Stimulated activated naive B cell treated with anti-CD40 and anti-IgM and Interleukin-4, amounts not matched to agents 10 μg/mL and 1 μg/mL and 100 μg/mL, for 72 hours (primary cell): Measurements from ENCODE around the gene CATSPER4.

ENCODE experiments used
- ATAC-seq, 2 donors: fragments of 150-1000 bp; cut with Tn5 transposase; replicated peaks; 2 replicates each; pipeline ENCODE4 v1.10.0; 2021; ENCODE audit warnings: moderate library complexity in 1 of 2
- DNase-seq: peaks from one replicate; pipeline ENCODE4 v3.0.0; 2021
- H3K27ac Mint-ChIP-seq: one replicate; pipeline ENCODE4 v1.8.0; 2022; ENCODE audit warnings: mild to moderate bottlenecking, mixed read lengths
- H3K27me3 Mint-ChIP-seq, 2 donors: one replicate each; pipeline ENCODE4 v1.8.0; 2022; ENCODE audit warnings: mixed read lengths in 2 of 2
- H3K36me3 Mint-ChIP-seq, 2 donors: one replicate each; pipeline ENCODE4 v1.8.0; 2022; ENCODE audit warnings: mixed read lengths in 2 of 2, mild to moderate bottlenecking in 1 of 2
- H3K4me1 Mint-ChIP-seq, 2 donors: one replicate each; pipeline ENCODE4 v1.8.0; 2022; ENCODE audit warnings: mixed read lengths in 2 of 2, mild to moderate bottlenecking in 1 of 2
- H3K4me3 Mint-ChIP-seq, 2 donors: one replicate each; pipeline ENCODE4 v1.8.0; 2022; ENCODE audit warnings: mild to moderate bottlenecking in 2 of 2, mixed read lengths in 2 of 2, moderate library complexity in 1 of 2
- H3K9me3 Mint-ChIP-seq, 2 donors: one replicate each; pipeline ENCODE4 v1.8.0; 2022; ENCODE audit warnings: mixed read lengths in 2 of 2, mild to moderate bottlenecking in 1 of 2

CATSPER4 gene

DNA sequence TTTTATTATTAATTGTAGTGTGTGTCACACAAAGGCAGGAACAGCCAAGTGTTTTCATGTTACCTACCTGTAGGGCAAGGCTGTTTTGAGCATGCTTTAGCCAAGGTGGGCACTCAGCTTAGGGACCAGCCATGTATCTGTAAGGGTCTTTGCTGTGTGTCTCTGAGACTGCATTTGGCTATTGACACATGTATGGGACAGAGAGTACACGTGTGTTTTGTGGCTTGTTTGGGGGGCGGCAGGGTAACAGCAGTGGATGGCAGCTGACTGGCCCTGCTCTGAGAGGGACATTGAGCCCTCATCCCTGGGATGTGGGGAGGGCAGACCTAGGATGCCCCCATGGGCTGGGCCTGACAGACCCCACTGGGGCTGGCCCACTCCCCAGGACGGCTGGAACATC lies 6.9 kb downstream of the CATSPER4 start:
- Mint-ChIP-seq H3K4me3 (no peak overlapping the region), H3K27me3 (peaks cover 10 to 19% of the 10 kb centered on the region in 2 donors)
- ATAC-seq = no peak

DNA sequence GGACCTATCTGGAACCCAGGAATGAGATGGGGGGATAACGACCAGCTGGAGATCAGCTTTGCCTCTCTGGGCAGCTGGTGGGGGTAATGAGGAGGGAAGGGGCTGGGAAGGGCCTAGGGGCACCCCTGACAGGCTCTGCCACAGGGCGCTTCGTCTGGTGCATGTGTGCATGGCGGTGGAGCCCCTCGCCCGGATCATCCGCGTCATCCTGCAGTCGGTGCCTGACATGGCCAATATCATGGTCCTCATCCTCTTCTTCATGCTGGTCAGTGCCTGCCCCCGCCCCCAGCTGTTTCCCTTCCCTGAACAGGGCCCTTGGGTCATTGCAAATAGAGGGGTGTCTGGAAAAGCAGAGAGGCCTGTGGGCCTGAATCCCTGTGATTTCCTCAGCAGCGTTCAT lies 7.4 kb downstream of the CATSPER4 start:
- no peaks in the 10 kb centered on the region for H3K9me3 Mint-ChIP-seq
- H3K4me1 Mint-ChIP-seq = peaks cover 0 to 6% of the 10 kb centered on the region in 2 donors
- no peaks in the 10 kb centered on the region for H3K36me3 Mint-ChIP-seq
- no peak overlapping the region for H3K27ac Mint-ChIP-seq
- peaks cover 15 to 19% of the 10 kb centered on the region in 2 donors for H3K27me3 Mint-ChIP-seq
- H3K4me3 Mint-ChIP-seq = no peak overlapping the region
- DNase-seq = no peak
- ATAC-seq = no peak

More for the DNA sequence above, 6.9 kb downstream of the CATSPER4 start:
- H3K36me3 Mint-ChIP-seq = no peaks in the 10 kb centered on the region
- no peaks in the 10 kb centered on the region for H3K9me3 Mint-ChIP-seq
- H3K4me1 Mint-ChIP-seq = peaks cover 0 to 6% of the 10 kb centered on the region in 2 donors
- no peak for DNase-seq
- H3K27ac Mint-ChIP-seq = no peak overlapping the region

DNA sequence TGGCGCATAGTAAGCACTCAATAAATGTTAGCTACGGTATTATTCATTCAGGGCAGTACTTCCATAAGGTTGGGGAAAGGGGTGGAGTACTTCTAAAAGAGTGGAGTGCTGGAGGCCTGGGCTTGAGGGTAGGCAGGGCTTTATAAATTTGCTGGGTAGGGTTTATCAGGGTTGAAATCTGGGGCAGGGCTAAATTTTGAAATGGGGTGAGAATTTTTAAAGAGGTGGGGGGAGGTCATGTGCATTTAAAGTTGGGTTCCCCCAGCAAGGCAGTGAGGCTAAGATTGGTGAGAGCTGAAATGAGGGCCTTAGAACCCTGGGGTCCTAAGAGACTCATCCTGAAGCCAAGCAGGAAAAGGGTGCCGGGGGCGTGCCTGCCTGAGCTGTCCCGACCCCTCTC lies 10.0 kb downstream of the CATSPER4 start:
- no peak for ATAC-seq
- DNase-seq = no peak
- Mint-ChIP-seq H3K9me3 (no peaks in the 10 kb centered on the region), H3K4me3 (no peak overlapping the region), H3K4me1 (peaks cover 0 to 6% of the 10 kb centered on the region in 2 donors), H3K36me3 (no peaks in the 10 kb centered on the region), H3K27me3 (peaks cover 21 to 24% of the 10 kb centered on the region in 2 donors), H3K27ac (no peak overlapping the region)

DNA sequence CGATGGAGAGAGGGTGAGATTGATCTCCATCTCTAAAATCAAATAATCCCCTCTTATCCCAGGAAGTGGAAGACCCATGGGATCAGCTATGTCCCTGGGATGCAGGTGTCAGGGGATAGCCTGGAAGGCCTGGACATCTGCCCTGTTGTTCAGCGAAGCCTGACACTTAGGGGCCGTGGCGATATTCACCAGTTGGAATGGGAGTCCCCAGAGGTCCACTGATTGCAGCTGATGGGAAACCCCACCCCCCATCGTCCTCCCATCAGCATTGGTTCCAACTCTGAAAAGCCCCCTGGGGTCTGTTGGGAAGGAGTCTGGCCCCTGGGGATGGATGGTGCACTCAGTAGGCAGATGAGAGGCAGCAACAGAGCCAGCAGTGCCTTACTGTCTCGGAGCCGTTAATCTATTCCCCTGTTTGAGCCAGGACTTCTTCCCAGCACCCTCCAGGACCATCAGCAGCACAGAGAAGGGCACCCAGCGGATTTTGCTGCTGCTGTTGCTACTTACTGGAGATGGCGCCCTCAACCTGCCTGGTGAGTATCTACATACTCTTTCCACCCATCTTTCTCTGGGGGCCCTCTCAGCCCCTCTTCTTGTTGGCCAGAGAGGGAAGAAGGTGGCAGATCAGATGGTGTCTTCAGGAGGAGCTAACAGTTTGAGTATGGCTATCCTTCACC lies 13.4 kb downstream of the CATSPER4 start:
- ATAC-seq = peak in 1 of 2 donors; percentile 21
- Mint-ChIP-seq H3K27me3 (peaks cover 18 to 21% of the 10 kb centered on the region in 2 donors), H3K36me3 (no peaks in the 10 kb centered on the region), H3K9me3 (no peaks in the 10 kb centered on the region), H3K27ac (no peak overlapping the region), H3K4me3 (no peak overlapping the region), H3K4me1 (peaks cover 0 to 6% of the 10 kb centered on the region in 2 donors)
- DNase-seq = no peak

DNA sequence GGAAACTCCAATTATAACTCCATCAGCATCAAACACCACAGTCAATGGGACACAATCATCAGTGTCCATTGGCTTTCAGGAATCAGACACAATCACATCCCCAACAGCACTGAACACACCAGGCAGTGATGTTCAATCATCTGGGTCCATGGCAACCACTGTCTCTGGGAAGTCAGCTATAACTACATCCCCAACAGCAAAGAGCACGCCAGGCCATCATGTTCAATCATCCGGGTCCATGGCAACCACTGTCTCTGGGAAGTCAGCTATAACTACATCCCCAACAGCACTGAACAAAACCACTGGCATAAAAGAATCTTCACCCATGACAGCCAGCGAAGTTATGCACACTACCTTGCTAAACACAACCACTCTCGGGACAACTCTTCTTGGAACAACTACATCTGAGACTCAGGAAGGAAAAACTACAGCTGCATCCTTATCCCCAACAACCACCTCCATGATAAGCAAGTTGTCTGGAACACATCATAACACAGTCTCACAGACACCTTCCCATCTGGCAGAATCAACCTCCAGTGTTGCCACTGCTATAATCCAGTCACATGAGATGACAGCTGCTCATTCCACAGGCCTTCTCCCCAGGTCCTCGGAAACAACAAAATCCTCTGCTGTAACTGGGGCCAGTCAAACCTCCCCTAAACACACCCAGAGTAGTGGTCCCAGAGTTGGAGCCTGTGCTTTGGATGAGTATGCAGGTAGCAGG lies 19.9 kb downstream of the CATSPER4 start:
- DNase-seq (no peak), ATAC-seq (no peak)
- Mint-ChIP-seq H3K27me3 (peaks cover 0 to 7% of the 10 kb centered on the region in 2 donors), H3K9me3 (no peaks in the 10 kb centered on the region), H3K4me3 (no peak overlapping the region), H3K27ac (no peak overlapping the region), H3K4me1 (no peaks in the 10 kb centered on the region), H3K36me3 (no peaks in the 10 kb centered on the region)

DNA sequence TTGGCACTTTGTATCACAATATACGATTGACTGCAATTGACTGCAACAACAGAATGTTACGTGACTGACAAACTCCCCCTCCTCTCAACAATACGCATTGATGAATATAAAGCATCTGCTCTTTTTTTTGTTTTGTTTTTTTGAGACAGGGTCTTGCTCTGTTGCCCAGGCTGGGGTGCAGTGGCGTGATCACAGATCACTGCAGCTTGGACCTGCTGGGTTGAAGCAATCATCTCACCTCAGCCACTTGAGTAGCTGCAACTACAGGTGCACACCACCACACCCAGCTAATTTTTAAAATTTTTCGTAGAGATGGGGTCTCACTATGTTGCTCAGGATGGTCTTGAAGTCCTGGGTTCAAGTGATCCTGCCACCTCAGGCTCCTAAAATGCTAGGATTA lies 22.3 kb downstream of the CATSPER4 start:
- no peak overlapping the region for H3K4me3 Mint-ChIP-seq
- no peaks in the 10 kb centered on the region for H3K9me3 Mint-ChIP-seq
- no peak for ATAC-seq
- no peaks in the 10 kb centered on the region for H3K4me1 Mint-ChIP-seq
- H3K27me3 Mint-ChIP-seq = peaks cover 6 to 7% of the 10 kb centered on the region in 2 donors
- no peaks in the 10 kb centered on the region for H3K36me3 Mint-ChIP-seq
- H3K27ac Mint-ChIP-seq = no peak overlapping the region
- DNase-seq = no peak

DNA sequence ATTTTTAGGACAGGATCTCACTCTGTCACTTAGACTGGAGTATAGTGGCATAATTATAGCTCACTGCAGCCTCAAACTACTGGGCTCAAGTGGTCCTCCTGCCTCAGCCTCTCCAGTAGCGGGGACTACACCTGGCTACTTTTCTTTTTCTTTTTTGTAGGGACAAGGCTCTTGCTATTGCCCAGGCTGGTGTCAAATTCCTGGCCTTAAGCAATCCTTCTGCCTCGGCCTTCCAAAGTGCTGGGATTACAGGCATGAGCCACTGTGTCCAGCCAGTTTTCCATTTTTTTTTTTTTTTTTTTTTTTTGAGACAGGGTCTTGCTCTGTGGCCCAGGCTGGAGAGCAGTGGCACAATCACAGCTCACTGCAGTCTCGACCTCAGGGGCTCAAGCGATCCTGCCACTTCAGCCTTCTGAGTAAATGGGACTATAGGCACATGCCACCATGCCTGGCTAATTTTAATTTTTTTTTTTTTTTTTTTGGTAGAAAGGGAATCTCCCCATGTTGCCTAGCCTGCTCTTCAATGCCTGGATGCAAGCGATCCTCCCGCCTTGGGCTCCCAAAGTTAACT lies 23.0 kb downstream of the CATSPER4 start:
- Mint-ChIP-seq H3K27me3 (peaks cover 6 to 7% of the 10 kb centered on the region in 2 donors), H3K9me3 (no peaks in the 10 kb centered on the region), H3K36me3 (no peaks in the 10 kb centered on the region), H3K4me3 (no peak overlapping the region), H3K4me1 (no peaks in the 10 kb centered on the region), H3K27ac (no peak overlapping the region)
- ATAC-seq (no peak), DNase-seq (no peak)

DNA sequence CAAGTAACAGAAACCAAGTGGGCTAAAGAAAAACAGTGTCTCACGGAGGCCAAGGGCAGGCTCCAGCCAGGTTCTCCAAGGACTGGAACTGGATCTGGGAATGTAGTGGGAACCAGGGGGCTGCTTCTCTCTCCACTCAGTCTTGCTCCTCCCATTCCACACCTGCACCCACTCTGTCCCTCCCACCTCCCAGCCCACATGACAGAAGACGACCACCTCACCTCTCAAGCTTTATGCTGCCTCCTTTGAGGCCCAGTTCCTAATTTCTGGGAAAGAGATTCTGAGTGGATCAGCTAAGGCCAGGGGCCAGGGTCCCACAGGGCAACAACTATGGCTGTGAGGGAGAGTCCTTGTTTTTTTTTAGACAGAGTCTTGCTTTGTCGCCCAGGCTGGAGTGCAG lies 24.8 kb downstream of the CATSPER4 start:
- H3K4me1 Mint-ChIP-seq = no peaks in the 10 kb centered on the region
- DNase-seq (no peak), ATAC-seq (no peak)
- peaks cover under 1 to 17% of the 10 kb centered on the region in 2 donors for H3K27me3 Mint-ChIP-seq
- H3K36me3 Mint-ChIP-seq = no peaks in the 10 kb centered on the region
- no peak overlapping the region for H3K4me3 Mint-ChIP-seq
- H3K27ac Mint-ChIP-seq = no peak overlapping the region
- no peaks in the 10 kb centered on the region for H3K9me3 Mint-ChIP-seq

DNA sequence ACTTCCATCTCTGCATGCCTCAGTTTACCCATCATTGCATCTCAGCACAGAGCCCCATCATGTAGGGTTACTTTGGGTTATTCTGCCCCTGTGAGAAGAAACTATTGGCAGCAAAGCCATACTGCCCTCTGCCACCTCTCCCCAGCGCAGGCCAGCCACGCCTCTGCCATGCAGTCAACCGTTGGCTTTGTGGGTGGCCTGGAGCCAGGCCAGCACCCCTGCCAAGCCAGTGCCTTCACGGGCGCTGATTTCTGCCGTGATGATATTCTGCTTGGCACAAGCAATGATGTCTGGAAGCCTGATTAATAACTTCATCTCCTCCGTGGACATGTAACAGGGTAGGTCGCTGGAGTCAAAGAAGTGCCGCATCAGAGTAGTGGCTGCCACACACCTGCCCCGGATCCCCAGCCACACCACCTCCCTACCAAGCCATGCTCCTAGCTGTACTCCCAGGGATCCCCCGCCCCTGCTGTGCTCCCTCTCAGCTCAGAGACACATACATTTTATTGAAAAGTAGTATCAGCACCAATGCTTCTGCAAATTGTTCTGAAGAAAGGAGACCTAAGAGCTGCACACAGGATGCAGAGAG lies 28.6 kb downstream of the CATSPER4 start:
- Mint-ChIP-seq H3K27ac (no peak overlapping the region), H3K9me3 (no peaks in the 10 kb centered on the region), H3K27me3 (peaks cover 15 to 21% of the 10 kb centered on the region in 2 donors), H3K4me1 (no peaks in the 10 kb centered on the region), H3K36me3 (no peaks in the 10 kb centered on the region), H3K4me3 (no peak overlapping the region)
- DNase-seq = no peak
- no peak for ATAC-seq

DNA sequence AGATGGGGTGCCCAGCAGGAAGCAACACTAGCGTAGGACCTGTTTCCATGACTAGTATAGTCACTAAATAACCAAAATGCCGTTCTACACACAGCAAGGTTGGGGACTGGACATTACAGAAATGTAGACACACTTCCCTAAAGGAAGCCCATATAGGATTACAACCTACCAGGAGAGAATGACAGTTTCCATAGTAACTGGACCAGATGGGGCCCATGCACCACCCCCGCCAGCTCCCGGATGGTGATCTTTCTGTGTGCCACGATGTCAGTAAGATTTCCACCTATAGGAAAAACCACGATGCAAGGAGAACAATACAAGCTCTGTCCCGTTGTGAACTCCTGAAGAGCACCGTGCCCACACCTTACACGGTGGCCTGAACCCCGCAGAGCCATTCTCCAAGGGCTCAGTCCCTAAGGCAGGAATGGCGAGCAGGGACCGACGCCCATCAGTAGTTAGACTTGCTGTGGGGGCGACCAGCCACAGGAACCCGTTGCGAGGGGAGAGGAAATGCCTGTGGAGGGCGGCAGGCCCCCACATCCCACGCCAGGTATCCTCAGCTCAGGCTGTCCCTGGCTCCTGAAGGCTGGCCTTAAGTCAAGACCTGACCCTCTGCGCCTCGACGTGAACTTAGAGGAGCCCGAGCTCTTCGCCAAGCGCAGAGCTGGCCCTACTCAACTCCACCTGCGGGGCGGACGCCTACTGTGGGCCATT lies 30.0 kb downstream of the CATSPER4 start:
- DNase-seq (no peak), ATAC-seq (no peak)
- Mint-ChIP-seq H3K27ac (no peak overlapping the region), H3K27me3 (peaks cover 15 to 30% of the 10 kb centered on the region in 2 donors), H3K9me3 (no peaks in the 10 kb centered on the region), H3K36me3 (no peaks in the 10 kb centered on the region), H3K4me3 (no peak overlapping the region), H3K4me1 (peaks cover 0 to 7% of the 10 kb centered on the region in 2 donors)

DNA sequence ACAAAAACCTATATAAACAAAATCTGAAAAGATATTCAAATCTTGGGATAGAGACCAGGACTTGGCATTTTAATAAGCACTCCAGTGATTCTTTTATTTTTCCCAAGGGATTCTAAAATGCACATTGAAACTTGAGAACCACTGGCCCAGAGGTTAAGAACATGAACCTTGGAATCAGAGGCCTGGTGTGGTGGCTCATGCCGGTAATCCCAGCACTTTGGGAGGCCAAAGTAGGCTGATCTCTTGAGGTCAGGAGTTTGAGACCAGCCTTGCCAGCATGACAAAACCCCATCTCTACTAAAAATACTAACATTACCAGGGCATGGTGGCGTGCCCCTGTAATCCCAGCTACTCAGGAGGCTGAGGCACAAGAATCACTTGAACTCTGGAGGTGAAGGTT lies 30.7 kb downstream of the CATSPER4 start:
- Mint-ChIP-seq H3K4me1 (peaks cover 5 to 14% of the 10 kb centered on the region in 2 donors), H3K27me3 (peaks cover 22 to 37% of the 10 kb centered on the region in 2 donors), H3K4me3 (no peak overlapping the region), H3K9me3 (no peaks in the 10 kb centered on the region), H3K36me3 (peaks cover 0 to 4% of the 10 kb centered on the region in 2 donors), H3K27ac (no peak overlapping the region)
- ATAC-seq (no peak), DNase-seq (no peak)

DNA sequence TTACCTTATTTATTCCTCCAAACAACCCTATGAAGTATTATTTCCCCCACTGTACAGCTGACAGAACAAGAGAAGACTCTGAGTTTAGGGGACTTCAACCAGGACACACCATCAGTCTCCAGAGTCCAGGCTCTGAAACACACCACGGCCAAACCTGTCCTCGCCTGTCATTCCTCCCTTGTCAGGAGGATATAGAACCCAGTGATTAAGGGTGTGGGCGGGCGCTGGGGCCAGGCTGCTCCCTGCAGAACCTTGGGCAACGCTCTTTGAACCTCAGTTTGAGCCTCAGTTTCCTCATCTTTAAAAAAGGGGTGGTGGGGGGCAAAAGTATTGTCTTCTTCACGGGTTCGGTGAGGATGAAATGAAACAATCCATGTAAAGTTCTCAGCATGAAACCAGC lies 34.2 kb downstream of the CATSPER4 start:
- ATAC-seq = no peak
- H3K9me3 Mint-ChIP-seq = no peaks in the 10 kb centered on the region
- peaks cover 0 to 4% of the 10 kb centered on the region in 2 donors for H3K36me3 Mint-ChIP-seq
- no peak for DNase-seq
- no peak overlapping the region for H3K27ac Mint-ChIP-seq
- peaks cover 33 to 37% of the 10 kb centered on the region in 2 donors for H3K27me3 Mint-ChIP-seq
- peak overlapping the region in 1 of 2 donors; percentile 81 for H3K4me3 Mint-ChIP-seq
- H3K4me1 Mint-ChIP-seq = peaks cover 8 to 19% of the 10 kb centered on the region in 2 donors

DNA sequence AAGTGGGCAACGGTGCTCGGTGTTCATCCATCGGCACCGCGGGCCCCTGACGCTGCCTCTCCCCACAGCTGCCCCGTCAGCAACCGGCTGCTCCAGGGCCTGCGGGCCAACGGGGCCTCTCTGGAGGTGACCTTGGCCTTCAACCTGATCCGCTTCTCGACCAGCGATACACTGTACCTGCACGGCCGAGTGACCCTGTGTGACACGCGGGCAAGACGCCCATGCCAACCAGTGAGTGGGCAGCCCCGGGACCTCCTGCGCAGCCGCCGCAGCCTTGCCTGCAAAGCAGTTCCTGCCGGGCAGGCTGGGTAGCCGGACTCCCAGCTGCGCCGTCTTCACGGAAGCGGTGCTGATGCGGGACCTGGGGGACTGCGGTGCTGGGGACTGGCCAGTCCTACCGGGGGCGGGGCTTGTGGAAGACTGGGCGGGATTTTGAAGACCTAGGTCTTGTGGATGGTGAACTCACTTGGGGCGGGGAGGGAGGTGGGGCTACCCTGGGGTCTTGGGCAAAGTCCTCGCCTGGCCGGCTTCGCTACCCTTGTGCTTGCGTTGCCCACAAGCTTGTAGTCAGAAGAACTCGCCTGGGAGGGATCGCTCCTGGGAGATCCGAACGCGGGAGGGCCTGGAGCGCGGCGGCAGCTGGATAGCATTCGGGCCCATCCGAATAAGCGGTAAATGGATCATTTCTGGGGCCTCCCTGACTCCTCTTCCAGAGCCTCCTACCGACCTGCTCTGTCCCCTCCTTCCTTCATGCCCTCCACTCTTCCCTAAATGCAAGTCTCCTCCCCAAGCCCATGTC lies 34.8 kb downstream of the CATSPER4 start:
- no peaks in the 10 kb centered on the region for H3K9me3 Mint-ChIP-seq
- peak; percentile 41 for DNase-seq
- H3K36me3 Mint-ChIP-seq = peaks cover 0 to 4% of the 10 kb centered on the region in 2 donors

More for the DNA sequence above, 34.8 kb downstream of the CATSPER4 start:
- Mint-ChIP-seq H3K27ac (peak overlapping the region; percentile 37), H3K4me1 (peaks cover 8 to 19% of the 10 kb centered on the region in 2 donors), H3K27me3 (peaks cover 31 to 33% of the 10 kb centered on the region in 2 donors), H3K4me3 (peak overlapping the region; percentile 81)
- ATAC-seq = peak; percentile 88 to 89
